Left hindlimb (tissue), 1 donor: ENCODE measurements around the gene MC3R.

Experiments used
- DNase-seq: peaks from one replicate; pipeline ENCODE4 v3.0.0-alpha.2; 2018

The MC3R gene

DNA sequence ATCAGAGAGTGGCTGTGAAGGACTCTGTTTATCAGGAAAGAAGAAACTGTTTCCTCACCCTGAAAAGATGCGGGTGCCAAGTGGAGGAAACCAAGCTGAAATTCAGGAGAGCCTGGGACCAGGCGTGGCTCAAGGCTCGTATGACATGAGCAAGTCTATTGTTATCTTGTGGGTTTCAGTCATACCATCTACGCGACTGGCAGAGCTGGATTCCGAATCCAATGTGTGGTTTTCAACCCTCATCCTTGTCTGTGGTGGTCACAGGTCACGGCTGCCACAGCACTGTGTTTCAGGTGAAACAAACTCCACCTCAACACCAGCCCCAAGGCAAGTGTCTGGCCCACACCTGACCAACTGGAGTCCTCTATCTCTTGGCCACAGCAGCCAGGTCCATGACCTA lies 9.1 kb downstream of the MC3R start:
- DNase-seq: no peak

DNA sequence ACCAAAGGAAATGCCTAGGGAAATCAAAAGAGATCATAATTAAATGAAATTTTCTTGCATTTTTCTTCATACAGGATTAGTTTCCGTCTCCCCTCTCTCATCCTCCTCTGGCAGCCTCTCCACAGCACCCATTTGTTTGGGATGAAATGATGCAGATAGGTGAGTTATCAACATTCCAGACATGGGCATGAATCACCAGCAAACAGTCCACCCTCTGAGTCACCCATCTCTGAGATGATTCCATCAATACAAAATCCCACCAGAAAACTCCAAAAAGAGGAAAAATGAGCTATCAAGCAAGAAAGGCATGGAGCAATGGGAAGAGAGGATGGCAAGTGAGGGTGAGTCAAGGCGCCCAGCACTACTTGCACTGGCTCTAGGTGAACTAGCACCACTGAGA lies 11.4 kb downstream of the MC3R start:
- DNase-seq: no peak

DNA sequence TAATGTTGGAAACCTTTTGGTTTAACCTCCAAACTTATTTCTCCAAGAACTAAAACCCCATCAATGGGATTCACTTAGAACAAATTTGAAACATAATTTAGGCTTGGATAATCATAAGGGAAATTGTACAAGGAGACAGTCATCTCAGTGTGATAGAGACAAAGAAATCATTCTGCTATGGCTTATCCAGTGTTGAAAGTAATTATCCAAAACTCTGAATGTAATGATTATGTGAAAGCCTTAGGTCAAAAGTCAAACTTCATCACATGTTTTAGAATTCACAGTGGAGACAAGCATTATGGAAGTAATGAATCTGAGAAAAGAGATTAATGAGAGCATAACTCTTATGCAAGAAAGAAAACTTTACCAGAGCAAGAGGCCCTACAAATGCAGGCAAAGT lies 20.0 kb downstream of the MC3R start:
- DNase-seq: no peak

DNA sequence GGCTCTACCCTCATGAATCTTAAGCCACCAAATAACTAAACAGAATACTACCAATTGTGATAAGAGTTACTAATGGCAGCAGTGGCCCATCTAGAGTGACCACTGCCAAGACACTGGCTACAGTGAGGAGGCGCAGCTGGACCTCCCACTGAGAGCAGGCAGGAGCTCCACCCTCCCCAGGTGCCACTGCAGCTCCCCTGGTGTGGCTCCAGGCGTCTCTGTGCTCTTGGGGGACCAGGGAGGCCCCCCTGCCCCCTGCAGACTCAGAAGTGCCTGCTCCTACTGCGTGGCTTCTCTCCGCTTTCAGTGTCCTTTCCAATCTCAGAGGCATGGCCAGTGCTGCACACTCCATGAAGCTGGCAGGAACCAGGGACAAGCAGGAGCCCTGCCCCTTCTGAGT lies 23.4 kb downstream of the MC3R start:
- DNase-seq: no peak

DNA sequence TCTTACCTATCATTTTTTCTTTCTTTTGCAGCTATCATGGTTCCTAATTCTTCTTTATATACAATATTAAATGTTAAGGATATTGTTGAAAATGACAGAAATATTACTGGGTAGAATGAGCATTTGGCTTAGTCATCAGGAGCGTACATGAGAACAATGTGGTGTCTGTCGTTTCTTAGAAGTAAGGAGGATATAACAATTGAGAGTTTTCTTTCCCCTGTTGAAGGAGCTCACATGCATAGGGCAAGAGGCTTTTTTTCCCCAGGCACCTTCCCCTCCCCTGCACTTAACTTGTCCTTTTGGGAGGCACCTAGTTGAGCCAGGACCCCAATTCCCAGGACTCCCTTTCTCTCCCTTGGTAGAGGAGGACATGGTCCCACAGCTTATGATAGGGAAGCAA lies 25.0 kb downstream of the MC3R start:
- no peak for DNase-seq

DNA sequence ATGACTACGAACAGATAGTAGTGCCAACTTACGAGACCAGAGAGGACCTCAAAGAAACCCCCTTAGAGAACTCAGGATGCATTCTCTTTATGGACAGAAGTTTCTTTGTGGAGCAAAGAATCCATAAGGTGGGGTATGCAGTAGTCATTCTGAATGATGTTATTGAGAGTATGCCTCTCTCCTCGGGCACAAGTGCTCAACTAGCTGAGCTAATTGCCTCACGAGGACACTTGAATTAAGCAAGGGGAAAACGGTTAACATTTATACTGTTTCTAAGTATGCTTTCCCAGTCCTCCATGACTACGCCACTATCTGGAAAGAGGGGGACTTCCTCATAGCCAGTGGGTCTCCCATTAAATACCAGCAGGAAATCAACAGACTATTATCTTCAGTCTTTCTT lies 25.6 kb downstream of the MC3R start:
- DNase-seq: no peak

DNA sequence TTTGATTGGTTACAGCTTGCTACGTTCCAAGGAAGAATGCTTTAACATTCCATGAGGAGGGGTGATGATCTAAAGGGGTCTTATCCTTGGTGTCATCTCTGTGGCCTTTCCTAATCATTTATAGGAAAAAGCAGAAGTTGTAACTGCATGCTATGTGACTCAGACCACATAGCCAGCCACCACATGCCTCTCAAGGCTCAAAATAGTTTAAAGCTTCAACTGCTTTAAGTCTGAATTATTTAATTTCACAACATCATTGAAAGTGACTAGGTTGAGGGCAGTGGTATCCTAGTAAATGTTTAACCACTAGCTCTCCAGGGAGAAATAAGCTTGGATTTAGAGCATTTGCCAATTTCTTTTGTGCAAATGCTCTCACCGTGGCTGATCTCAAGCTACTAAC lies 29.7 kb downstream of the MC3R start:
- DNase-seq: no peak

DNA sequence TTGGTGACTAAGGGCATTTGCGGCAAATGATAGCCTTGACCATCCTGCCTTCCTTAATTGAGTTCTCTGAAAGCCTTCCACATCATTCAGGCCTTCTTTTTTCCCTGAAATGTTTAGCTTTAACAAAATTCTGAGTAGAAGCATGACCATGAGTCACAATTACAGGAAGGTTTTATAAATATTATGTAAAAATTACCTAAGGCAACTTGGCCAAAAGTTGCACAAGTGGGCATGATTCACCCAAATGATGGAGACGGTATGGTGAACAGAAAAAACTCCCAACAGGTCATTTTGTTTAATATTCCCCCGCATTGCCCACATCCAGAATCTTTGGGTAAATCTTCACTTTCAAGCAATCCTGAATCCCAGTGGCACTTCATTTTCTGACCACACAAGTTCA lies 37.0 kb downstream of the MC3R start:
- DNase-seq: no peak

DNA sequence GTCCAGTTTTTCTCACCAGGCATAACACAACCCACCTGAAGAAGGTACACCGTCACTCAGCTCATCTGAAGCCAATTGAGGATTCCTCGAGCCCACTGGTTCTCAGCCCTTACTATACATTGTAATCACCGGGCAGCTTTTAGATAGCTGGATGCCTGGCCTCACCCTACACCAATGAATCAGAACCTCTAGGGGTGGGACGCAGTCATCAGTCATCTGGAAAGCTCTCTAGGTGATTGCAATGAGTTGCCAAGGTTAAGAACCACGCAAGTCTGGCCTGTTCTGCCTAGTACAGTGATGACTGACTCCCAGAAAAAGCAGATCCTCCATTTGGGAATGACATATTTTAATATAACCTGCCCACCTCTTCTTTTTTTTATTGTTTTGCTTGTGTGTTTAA lies 41.1 kb downstream of the MC3R start:
- no peak for DNase-seq

DNA sequence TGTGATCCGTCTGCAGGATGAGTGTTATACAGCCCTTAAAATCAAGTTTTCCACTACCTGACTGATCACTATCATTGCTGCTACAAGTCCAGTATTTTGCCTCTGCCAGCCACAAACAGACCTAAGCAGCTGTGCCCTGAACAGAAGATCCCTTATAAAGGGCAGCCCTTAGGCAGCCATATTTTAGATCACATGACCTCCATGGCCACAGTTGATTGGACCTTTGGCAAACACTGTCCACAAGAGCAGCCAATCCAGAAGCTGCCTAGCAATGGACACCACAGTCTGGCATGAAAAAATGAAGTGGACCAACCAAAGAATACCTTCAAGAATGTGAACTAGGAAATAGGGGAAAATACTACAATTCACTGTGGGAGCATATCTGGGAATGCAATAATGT lies 50.8 kb downstream of the MC3R start:
- no peak for DNase-seq
